RPMI7951 (cell line): ENCODE results near the gene CNGA2. TPM values are rescaled to one million over a fixed set of nuclear protein-coding genes. Genes with fewer than 3 reads are reported as not detected.

Experiments
- total RNA-seq: library from RNA; depleted of rRNA; stranded (reverse); fragments of >200 nt; shearing (Covaris generic); gene quantifications from 2 replicates; pipeline ENCODE4 v1.2.3, GENCODE V29; 2014; rRNA removed

Gene CNGA2
- total RNA-seq, 1 experiment from 2014 or later: not detected

Other genes starting within 250 kb of the CNGA2 start
- not detected in 2 replicates for gene PASD1, start 171.1 kb upstream of the CNGA2 start, total RNA-seq
- not detected in 2 replicates for gene PRRG3, start 39.3 kb upstream of the CNGA2 start, total RNA-seq
- not detected in 2 replicates for gene FATE1, start 18.7 kb upstream of the CNGA2 start, total RNA-seq
- gene MAGEA4, start 178.1 kb downstream of the CNGA2 start, total RNA-seq: 0.59 and 0.60 TPM in 2 replicates
- gene GABRE, start 239.9 kb downstream of the CNGA2 start, total RNA-seq: 1.9 and 2.3 TPM in 2 replicates